Activated CD4-positive, alpha-beta T cell treated with anti-CD3 and anti-CD28 coated beads, Interleukin-10, Interleukin-2, amounts not matched to agents 100 ng/mL and 50 ng/mL, durations not matched to agents 16 hours and 8 hours (primary cell): ENCODE data around the gene SPSB3.
"Not testable (repeated sequence)": the region's sequence is repeated elsewhere in the genome, so short reads cannot be mapped to it uniquely, and the experiment has no call there.

Experiments
- DNase-seq: peaks from one replicate; pipeline ENCODE4 v3.0.0-alpha.2; 2020

SPSB3 gene

GRCh38 chr16:1734816-1735215 lies 47.6 kb downstream of the SPSB3 start:
- no peak for DNase-seq

- DNase-seq: no peak
These were observed 48.2 kb downstream of the SPSB3 start for GRCh38 chr16:1734123-1734522.

GRCh38 chr16:1732551-1732987 lies 49.8 kb downstream of the SPSB3 start:
- not testable (repeated sequence) for DNase-seq

- no peak for DNase-seq
These were observed 50.3 kb downstream of the SPSB3 start for GRCh38 chr16:1732071-1732470.

GRCh38 chr16:1731603-1732002 lies 50.8 kb downstream of the SPSB3 start:
- no peak for DNase-seq

GRCh38 chr16:1731073-1731472 lies 51.3 kb downstream of the SPSB3 start:
- no peak for DNase-seq

- no peak for DNase-seq
These were observed 52.9 kb downstream of the SPSB3 start for GRCh38 chr16:1729445-1729844.

- no peak for DNase-seq
These were observed 53.3 kb downstream of the SPSB3 start for GRCh38 chr16:1729026-1729425.

GRCh38 chr16:1727651-1728624 lies 54.4 kb downstream of the SPSB3 start:
- no peak for DNase-seq
